CD14-positive monocyte (primary cell): ENCODE data around the gene GRID1. TPM values are rescaled to one million over a fixed set of nuclear protein-coding genes. Genes with fewer than 3 reads are reported as not detected.

ENCODE experiments used
- DNase-seq, 3 donors: peaks; one replicate each; pipeline ENCODE4 v3.0.0-alpha.2; 2011 to 2022
- H2AFZ ChIP-seq: 2 replicates; pipeline ENCODE4 v1.6.0; 2012; ENCODE audit warnings: mild to moderate bottlenecking, low read depth, low read length, inconsistent platforms; ENCODE audit not compliant: insufficient read depth, poor library complexity, severe bottlenecking
- H3K27ac ChIP-seq, 2 donors: 1 replicate in 1 of 2; 2 replicates in 1 of 2; pipeline ENCODE4 v1.5.1; 2012 to 2013; ENCODE audit warnings: low read length in 2 of 2, control low read depth in 1 of 2, inconsistent platforms in 1 of 2, low read depth in 1 of 2, mild to moderate bottlenecking in 1 of 2
- H3K27me3 ChIP-seq, 2 donors: one replicate each; pipeline versions ENCODE4 v1.6.0 to v1.6.1; 2011 to 2013; ENCODE audit warnings: low read length in 2 of 2; ENCODE audit not compliant: control insufficient read depth in 2 of 2, insufficient read depth in 2 of 2
- H3K36me3 ChIP-seq, 2 donors: replicated peaks in 1 of 2; 1 replicate in 1 of 2; 2 replicates in 1 of 2; pipeline versions ENCODE4 v1.5.1 to v1.6.1; 2012 to 2013; ENCODE audit warnings: low read length in 2 of 2, control low read depth in 1 of 2, inconsistent platforms in 1 of 2, mild to moderate bottlenecking in 1 of 2; ENCODE audit not compliant: insufficient read depth in 2 of 2, control insufficient read depth in 1 of 2
- H3K4me1 ChIP-seq, 2 donors: 1 replicate in 1 of 2; 2 replicates in 1 of 2; pipeline versions ENCODE4 v1.5.1 to v1.6.1; 2012 to 2013; ENCODE audit warnings: low read length in 2 of 2, control low read depth in 1 of 2, inconsistent platforms in 1 of 2, mild to moderate bottlenecking in 1 of 2, moderate library complexity in 1 of 2; ENCODE audit not compliant: insufficient read depth in 2 of 2, control insufficient read depth in 1 of 2
- H3K4me2 ChIP-seq: replicated peaks from 2 replicates; pipeline ENCODE3; 2012; ENCODE audit warnings: low read length, moderate library complexity, mild to moderate bottlenecking; ENCODE audit not compliant: poor library complexity, severe bottlenecking; ENCODE audit errors: extremely low read depth
- H3K4me3 ChIP-seq, 3 experiments: fragments of 200-600 bp in 1 of 3; sonication (generic) in 1 of 3; replicated peaks in 1 of 3; 1 replicate in 2 of 3; 2 replicates in 1 of 3; pipeline ENCODE4 v1.5.1; 2011 to 2013; ENCODE audit warnings: low read length in 3 of 3, mild to moderate bottlenecking in 3 of 3, control low read depth in 2 of 3, low read depth in 2 of 3, inconsistent platforms in 1 of 3, moderate library complexity in 1 of 3
- H3K79me2 ChIP-seq: 2 replicates; pipeline ENCODE4 v1.6.0; 2012; ENCODE audit warnings: mild to moderate bottlenecking, control low read depth, inconsistent platforms, low read length, moderate library complexity; ENCODE audit not compliant: insufficient read depth
- H3K9ac ChIP-seq: 2 replicates; pipeline ENCODE4 v1.6.0; 2017; ENCODE audit warnings: low read length, mild to moderate bottlenecking; ENCODE audit not compliant: insufficient read depth, poor library complexity, severe bottlenecking
- H3K9me3 ChIP-seq, 2 donors: replicated peaks in 1 of 2; 1 replicate in 1 of 2; 2 replicates in 1 of 2; pipeline versions ENCODE4 v1.5.1 to v1.6.1; 2012 to 2013; ENCODE audit warnings: low read length in 2 of 2, control low read depth in 1 of 2; ENCODE audit not compliant: control insufficient read depth in 1 of 2, insufficient read depth in 1 of 2
- H4K20me1 ChIP-seq: 2 replicates; pipeline ENCODE4 v1.6.0; 2012; ENCODE audit warnings: mild to moderate bottlenecking, low read length, control low read depth, moderate library complexity; ENCODE audit not compliant: insufficient read depth
- H3K27ac Mint-ChIP-seq, 7 donors: one replicate each; pipeline ENCODE4 v1.8.0; 2020; ENCODE audit warnings: mild to moderate bottlenecking in 7 of 7, mixed read lengths in 7 of 7, moderate library complexity in 6 of 7, inconsistent platforms in 2 of 7
- H3K27me3 Mint-ChIP-seq, 3 donors: one replicate each; pipeline ENCODE4 v1.8.0; 2021 to 2022; ENCODE audit warnings: low read depth in 3 of 3, mild to moderate bottlenecking in 3 of 3, mixed read lengths in 3 of 3, moderate library complexity in 3 of 3, inconsistent platforms in 1 of 3
- H3K36me3 Mint-ChIP-seq, 2 donors: one replicate each; pipeline ENCODE4 v1.8.0; 2020; ENCODE audit warnings: mixed read lengths in 2 of 2, inconsistent platforms in 1 of 2, mild to moderate bottlenecking in 1 of 2
- H3K4me1 Mint-ChIP-seq: one replicate; pipeline ENCODE4 v1.8.0; 2020; ENCODE audit warnings: mild to moderate bottlenecking, mixed read lengths
- H3K4me3 Mint-ChIP-seq, 2 donors: one replicate each; pipeline ENCODE4 v1.8.0; 2020; ENCODE audit warnings: mild to moderate bottlenecking in 2 of 2, mixed read lengths in 2 of 2, moderate library complexity in 1 of 2
- H3K9me3 Mint-ChIP-seq, 7 donors: one replicate each; pipeline ENCODE4 v1.8.0; 2020 to 2022; ENCODE audit warnings: mixed read lengths in 7 of 7, mild to moderate bottlenecking in 6 of 7, moderate library complexity in 6 of 7, inconsistent platforms in 2 of 7
- WGBS: methylation state at CpG from one replicate; pipeline ENCODE4 v1.1.5; 2013; ENCODE audit warnings: missing lambda C conversion rate; ENCODE audit not compliant: insufficient coverage; 5-methylcytosine and 5-hydroxymethylcytosine counted together
- intact Hi-C, 2 donors: fragments of 100-400 bp; cut with micrococcal nuclease; formaldehyde crosslinking; loops; one replicate each; pipeline versions ENCODE4 v1.15.0 to v1.15.1; 2023
- polyA plus RNA-seq, 3 donors: library from polyadenylated mRNA; depleted of rRNA in 1 of 3; unstranded in 2 of 3; stranded (reverse) in 1 of 3; fragments of 300-500 nt in 2 of 3; fragments of >200 nt in 1 of 3; fragmentation: Illumina TruSeq in 2 of 3; gene quantifications; 1 replicate in 2 of 3; 2 replicates in 1 of 3; pipeline ENCODE4 v1.2.3, GENCODE V29; 2012 to 2021
- TF ChIP-seq, protein P1 (sequence below): fragments of 200-600 bp; IDR thresholded peaks from one replicate; pipeline ENCODE4 v1.8.0; 2022; ENCODE audit warnings: antibody characterized with exemption, mild to moderate bottlenecking

GRID1 gene
- polyA plus RNA-seq, 3 donors: not detected

DNA sequence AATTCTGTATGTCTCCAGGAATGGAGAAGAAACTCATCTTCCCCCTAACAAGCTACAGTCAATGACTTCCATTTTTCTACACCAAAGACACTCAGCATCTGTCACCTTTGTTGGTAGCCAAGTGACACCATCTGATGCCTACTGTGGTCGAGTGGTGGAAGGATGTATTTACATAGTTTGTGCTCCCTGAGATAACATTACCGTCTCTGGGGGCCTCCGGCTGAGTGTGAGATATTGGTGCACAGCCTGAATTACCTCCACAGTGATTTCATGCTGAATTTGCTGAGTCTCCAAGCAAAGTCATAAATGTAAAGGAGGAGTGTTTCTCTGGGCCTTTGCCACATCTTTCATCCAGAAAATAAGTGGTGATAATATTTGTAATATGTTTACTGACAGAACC is 114.0 kb downstream of the GRID1 start:
- Histone ChIP-seq H3K79me2 (no peaks in the 10 kb centered on the region), H3K9ac (no peak overlapping the region), H3K4me3 (no peak overlapping the region), H3K27me3 (no peaks in the 10 kb centered on the region), H3K27ac (no peak overlapping the region), H3K36me3 (no peaks in the 10 kb centered on the region), H2AFZ (no peak overlapping the region), H3K4me2 (no peak overlapping the region), H3K9me3 (peaks cover 0 to 7% of the 10 kb centered on the region in 2 donors), H4K20me1 (no peaks in the 10 kb centered on the region), H3K4me1 (peaks cover 0 to 5% of the 10 kb centered on the region in 2 donors)
- H3K9me3 Mint-ChIP-seq: peaks cover 0 to 11% (median 2%) of the 10 kb centered on the region in 7 donors
- no peak overlapping the region for H3K4me3 Mint-ChIP-seq
- peaks cover 2% of the 10 kb centered on the region for H3K4me1 Mint-ChIP-seq
- TF ChIP-seq, protein P1, sequence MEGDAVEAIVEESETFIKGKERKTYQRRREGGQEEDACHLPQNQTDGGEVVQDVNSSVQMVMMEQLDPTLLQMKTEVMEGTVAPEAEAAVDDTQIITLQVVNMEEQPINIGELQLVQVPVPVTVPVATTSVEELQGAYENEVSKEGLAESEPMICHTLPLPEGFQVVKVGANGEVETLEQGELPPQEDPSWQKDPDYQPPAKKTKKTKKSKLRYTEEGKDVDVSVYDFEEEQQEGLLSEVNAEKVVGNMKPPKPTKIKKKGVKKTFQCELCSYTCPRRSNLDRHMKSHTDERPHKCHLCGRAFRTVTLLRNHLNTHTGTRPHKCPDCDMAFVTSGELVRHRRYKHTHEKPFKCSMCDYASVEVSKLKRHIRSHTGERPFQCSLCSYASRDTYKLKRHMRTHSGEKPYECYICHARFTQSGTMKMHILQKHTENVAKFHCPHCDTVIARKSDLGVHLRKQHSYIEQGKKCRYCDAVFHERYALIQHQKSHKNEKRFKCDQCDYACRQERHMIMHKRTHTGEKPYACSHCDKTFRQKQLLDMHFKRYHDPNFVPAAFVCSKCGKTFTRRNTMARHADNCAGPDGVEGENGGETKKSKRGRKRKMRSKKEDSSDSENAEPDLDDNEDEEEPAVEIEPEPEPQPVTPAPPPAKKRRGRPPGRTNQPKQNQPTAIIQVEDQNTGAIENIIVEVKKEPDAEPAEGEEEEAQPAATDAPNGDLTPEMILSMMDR: no peak
- intact Hi-C loops: no loop called here
- no CpG with 5 or more reads among the region's 3 CpGs for WGBS
- no peaks in the 10 kb centered on the region for H3K36me3 Mint-ChIP-seq
- peaks cover 3 to 5% (median 5%) of the 10 kb centered on the region in 3 donors for H3K27me3 Mint-ChIP-seq
- no peak overlapping the region for H3K27ac Mint-ChIP-seq
- no peak for DNase-seq

DNA sequence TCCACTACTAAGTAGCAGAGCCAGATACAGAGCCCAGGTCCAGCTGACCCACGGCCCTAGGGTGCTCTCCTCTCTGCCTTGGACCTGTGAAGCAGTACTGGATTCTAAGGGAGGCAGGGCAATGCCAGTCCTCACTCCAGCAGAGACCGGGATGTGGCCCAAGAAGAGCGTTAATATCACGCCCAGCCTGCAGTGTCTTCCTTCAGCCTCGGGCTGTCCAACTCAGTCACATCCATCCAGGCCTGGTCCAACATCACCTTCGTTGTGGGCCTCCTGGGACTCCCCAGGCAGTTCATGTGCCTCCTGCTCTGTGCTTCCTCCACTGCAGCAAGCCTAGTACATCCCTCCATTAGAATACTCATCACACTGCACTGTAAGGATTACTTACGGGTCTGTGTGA is 114.5 kb downstream of the GRID1 start:
- Mint-ChIP-seq H3K27me3 (peaks cover 3 to 8% (median 5%) of the 10 kb centered on the region in 3 donors), H3K36me3 (no peaks in the 10 kb centered on the region), H3K9me3 (peaks cover 0 to 11% (median 2%) of the 10 kb centered on the region in 7 donors), H3K4me1 (peaks cover 2% of the 10 kb centered on the region), H3K4me3 (no peak overlapping the region), H3K27ac (peak overlapping the region in 1 of 7 donors; percentile 15)
- no peak overlapping the region for H3K4me2 ChIP-seq
- WGBS: 100% methylated on average over 5 of the region's 7 CpGs
- no peak for DNase-seq
- no peaks in the 10 kb centered on the region for H4K20me1 ChIP-seq
- no peak overlapping the region for H3K9ac ChIP-seq
- TF ChIP-seq, protein P1: no peak
- H3K4me1 ChIP-seq: peaks cover 0 to 5% of the 10 kb centered on the region in 2 donors
- no peaks in the 10 kb centered on the region for H3K79me2 ChIP-seq
- intact Hi-C loops: no loop called here
- no peak overlapping the region for H3K27ac ChIP-seq
- no peak overlapping the region for H2AFZ ChIP-seq
- H3K9me3 ChIP-seq: peaks cover 0 to 7% of the 10 kb centered on the region in 2 donors
- no peaks in the 10 kb centered on the region for H3K27me3 ChIP-seq
- no peaks in the 10 kb centered on the region for H3K36me3 ChIP-seq
- no peak overlapping the region for H3K4me3 ChIP-seq
